ENCODE data around the gene GARNL3.

Gene GARNL3

DNA sequence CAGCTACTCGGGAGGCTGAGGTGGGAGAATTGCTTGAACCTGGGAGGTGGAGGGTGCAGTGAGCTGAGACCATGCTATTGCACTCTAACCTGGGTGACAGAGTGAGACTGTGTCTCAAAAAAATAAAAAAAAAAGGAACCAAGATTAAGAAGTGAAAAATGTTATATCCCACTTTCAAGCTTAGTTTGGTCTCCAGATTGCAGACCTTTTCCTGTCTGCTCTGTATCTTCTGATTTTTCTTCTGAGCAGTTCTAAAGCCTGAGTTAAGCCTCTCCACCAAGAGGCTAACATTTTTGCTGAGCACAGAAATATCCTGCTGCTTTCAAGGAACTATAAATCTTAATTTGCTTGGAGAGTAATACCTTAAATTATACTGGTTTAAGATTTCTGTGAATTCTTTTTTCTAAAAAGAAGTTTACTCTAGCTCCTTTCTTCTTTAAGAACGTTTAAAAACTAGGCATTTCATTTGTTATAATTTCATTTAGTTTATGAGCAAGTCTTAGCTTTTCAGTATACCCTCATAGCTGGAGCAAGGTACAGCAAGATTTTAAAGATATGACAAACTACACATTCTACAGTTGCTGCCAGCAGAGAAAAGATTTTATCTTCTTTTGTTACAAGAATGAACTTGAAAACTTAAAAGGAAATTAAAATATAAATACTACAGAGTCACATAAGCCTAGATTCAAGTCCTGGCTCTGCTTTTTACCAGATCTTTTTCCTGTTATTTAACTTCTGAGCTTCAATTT is 55.0 kb downstream of the GARNL3 start:
- no peak for TF ChIP-seq CTCF (conservative IDR thresholded peaks at IDR 0.05; ENCODE audit: low read length)
- no peak for DNase-seq (ENCODE audit: low read depth)
- no peak overlapping the region for H3K4me3 ChIP-seq (ENCODE audit: low read length)

GRCh38 chr9:127320115-127320378 is 55.5 kb downstream of the GARNL3 start:
- DNase-seq (ENCODE audit: low read depth), result no peak
- TF ChIP-seq CTCF (conservative IDR thresholded peaks at IDR 0.05; ENCODE audit: low read length), result no peak
- H3K4me3 ChIP-seq (ENCODE audit: low read length), result no peak overlapping the region

DNA sequence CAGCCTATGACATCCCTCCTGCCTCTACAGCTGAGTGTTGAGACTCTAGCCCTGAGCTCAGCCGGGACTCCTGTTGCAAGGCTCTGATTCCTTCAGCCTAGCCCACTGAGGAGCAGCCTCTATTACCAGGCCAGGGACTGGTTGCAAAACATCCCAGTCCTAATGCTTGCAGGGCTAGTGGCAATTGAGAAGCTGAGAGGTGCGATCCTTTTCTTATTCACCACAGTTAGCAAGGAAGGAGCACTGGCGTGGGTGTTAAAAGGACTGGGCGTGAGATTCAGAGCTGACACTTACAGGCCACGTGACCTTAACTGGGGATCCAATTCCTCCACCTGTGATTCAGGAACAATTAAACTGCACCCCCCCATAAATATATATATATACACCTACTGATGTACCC is 58.8 kb downstream of the GARNL3 start:
- no peak overlapping the region for H3K4me3 ChIP-seq (ENCODE audit: low read length)
- no peak for DNase-seq (ENCODE audit: low read depth)
- no peak for TF ChIP-seq CTCF (conservative IDR thresholded peaks at IDR 0.05; ENCODE audit: low read length)

DNA sequence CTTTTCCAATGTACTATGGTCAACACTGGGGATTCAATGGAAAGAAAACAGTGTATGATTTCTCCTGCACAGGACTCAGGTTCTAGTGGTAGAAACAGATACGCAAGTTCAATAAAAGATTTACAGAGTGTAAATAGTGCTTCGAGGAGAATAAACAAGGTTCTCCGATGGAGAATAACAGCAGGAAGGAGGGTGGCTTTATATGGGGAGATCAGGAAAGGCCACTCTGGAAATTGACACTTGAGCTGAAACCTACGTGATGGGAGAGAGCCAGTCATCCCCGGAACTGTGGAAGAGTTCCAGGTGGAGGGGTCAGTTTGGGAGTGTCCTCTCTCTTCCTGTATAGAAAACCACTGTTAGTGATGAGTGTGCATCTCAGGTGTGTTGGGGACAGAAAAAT is 65.9 kb downstream of the GARNL3 start:
- TF ChIP-seq CTCF (conservative IDR thresholded peaks at IDR 0.05; ENCODE audit: low read length), result no peak
- H3K4me3 ChIP-seq (ENCODE audit: low read length), result no peak overlapping the region
- no peak for DNase-seq (ENCODE audit: low read depth)

GRCh38 chr9:127333221-127334064 is 68.9 kb downstream of the GARNL3 start:
- no peak for DNase-seq (ENCODE audit: low read depth)
- no peak for TF ChIP-seq CTCF (conservative IDR thresholded peaks at IDR 0.05; ENCODE audit: low read length)
- no peak overlapping the region for H3K4me3 ChIP-seq (ENCODE audit: low read length)

- no peak for TF ChIP-seq CTCF (conservative IDR thresholded peaks at IDR 0.05; ENCODE audit: low read length)
- DNase-seq (ENCODE audit: low read depth), result no peak
- H3K4me3 ChIP-seq (ENCODE audit: low read length), result no peak overlapping the region
Measured at GRCh38 chr9:127334725-127335124, 70.2 kb downstream of the GARNL3 start.

DNA sequence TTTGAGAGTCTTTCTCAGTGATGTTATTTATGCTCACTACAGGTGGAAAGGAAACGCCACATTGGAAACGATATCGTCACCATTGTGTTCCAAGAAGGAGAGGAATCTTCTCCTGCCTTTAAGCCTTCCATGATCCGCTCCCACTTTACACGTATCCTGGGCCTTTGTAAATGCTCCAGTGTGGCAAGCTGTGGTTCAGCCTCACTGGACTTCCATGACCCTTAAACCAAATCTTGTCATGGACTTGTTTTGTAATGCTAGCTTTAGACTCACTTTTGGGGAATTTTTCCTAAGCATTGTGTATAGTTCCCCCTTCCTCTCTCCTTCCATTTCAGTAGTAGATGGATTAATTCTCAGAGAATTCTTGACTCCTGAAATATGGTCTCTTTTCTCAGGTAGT is 71.5 kb downstream of the GARNL3 start:
- TF ChIP-seq CTCF (conservative IDR thresholded peaks at IDR 0.05; ENCODE audit: low read length), result no peak
- H3K4me3 ChIP-seq (ENCODE audit: low read length), result no peak overlapping the region
- peak; percentile 35 for DNase-seq (ENCODE audit: low read depth)
